HG02642 (cell line): ENCODE measurements around the gene SEMA5B.
A peak's percentile ranks its signal among the peaks of the same experiment; 100 is the strongest.

Experiments used
- ATAC-seq: cut with Tn5 transposase; IDR thresholded peaks from one replicate; pipeline ENCODE4 v1.9.1; 2021; ENCODE audit warnings: mild to moderate bottlenecking; ENCODE audit not compliant: unreplicated experiment, poor library complexity

SEMA5B gene

GRCh38 chr3:123027292-123028232, at the start of gene SEMA5B:
SEMA5B (minus strand) TSS chr3:123027763; CDS start chr3:122961263, 66,500 bp downstream.
- ATAC-seq, result peak; percentile 43

GRCh38 chr3:123076496-123077418, 49.2 kb upstream of the SEMA5B start:
- ATAC-seq, result no peak

- ATAC-seq, result no peak
Observed at GRCh38 chr3:123076112-123076495, 48.5 kb upstream of the SEMA5B start.

GRCh38 chr3:123075359-123075758, 47.8 kb upstream of the SEMA5B start:
- no peak for ATAC-seq

GRCh38 chr3:123072564-123072963, 45.0 kb upstream of the SEMA5B start:
- no peak for ATAC-seq

GRCh38 chr3:123072152-123072551, 44.6 kb upstream of the SEMA5B start:
- no peak for ATAC-seq

- no peak for ATAC-seq
Observed at GRCh38 chr3:123071581-123071980, 44.0 kb upstream of the SEMA5B start.

GRCh38 chr3:123071146-123071545, 43.6 kb upstream of the SEMA5B start:
- ATAC-seq, result no peak

- no peak for ATAC-seq
Observed at GRCh38 chr3:123070510-123070909, 42.9 kb upstream of the SEMA5B start.

GRCh38 chr3:123068601-123069381, 41.2 kb upstream of the SEMA5B start:
- no peak for ATAC-seq

GRCh38 chr3:123067689-123068600, 40.4 kb upstream of the SEMA5B start:
- peak; percentile 35 for ATAC-seq

GRCh38 chr3:123066896-123067688, 39.5 kb upstream of the SEMA5B start, which contains the start of gene PDIA5:
PDIA5 (plus strand) TSS chr3:123067025; CDS start chr3:123067165, 140 bp downstream.
- ATAC-seq, result peak; percentile 91

GRCh38 chr3:123066599-123066895, 39.0 kb upstream of the SEMA5B start:
- no peak for ATAC-seq

GRCh38 chr3:123064914-123065313, 37.4 kb upstream of the SEMA5B start:
- no peak for ATAC-seq

- ATAC-seq, result no peak
Observed at GRCh38 chr3:123064506-123064905, 36.9 kb upstream of the SEMA5B start.

GRCh38 chr3:123063034-123063433, 35.5 kb upstream of the SEMA5B start:
- no peak for ATAC-seq

GRCh38 chr3:123061856-123062255, 34.3 kb upstream of the SEMA5B start:
- no peak for ATAC-seq

- ATAC-seq, result no peak
Observed at GRCh38 chr3:123060054-123060453, 32.5 kb upstream of the SEMA5B start.
